OCI-LY3 (cell line): Measurements from ENCODE around the gene EBPL.

Experiments
- H2AFZ ChIP-seq: fragments of 200-600, 300-600 bp; shearing (Covaris generic); 2 replicates; pipeline ENCODE4 v1.6.0; 2014; ENCODE audit warnings: antibody characterized with exemption, low read depth, low read length
- H3K27ac ChIP-seq: fragments of 200-600, 300-600 bp; sonication (generic); 2 replicates; pipeline ENCODE4 v1.5.1; 2014; ENCODE audit warnings: mild to moderate bottlenecking, low read length, moderate library complexity, mixed read lengths
- H3K27me3 ChIP-seq: fragments of 200-600, 300-600 bp; sonication (generic); 2 replicates; pipeline ENCODE4 v1.6.1; 2014; ENCODE audit warnings: low read depth, low read length, mixed read lengths
- H3K36me3 ChIP-seq: fragments of 200-600, 300-600 bp; sonication (generic); replicated peaks from 2 replicates; pipeline ENCODE3; 2014; ENCODE audit warnings: low read depth, low read length, mixed read lengths
- H3K4me1 ChIP-seq: fragments of 300-600, 200-600 bp; sonication (generic); 2 replicates; pipeline ENCODE4 v1.6.1; 2014; ENCODE audit warnings: low read length, mixed read lengths
- H3K4me2 ChIP-seq: fragments of 200-600, 300-600 bp; sonication (generic); 2 replicates; pipeline ENCODE4 v1.6.1; 2014; ENCODE audit warnings: low read length, mixed read lengths
- H3K4me3 ChIP-seq: fragments of 300-600, 200-600 bp; sonication (generic); 2 replicates; pipeline ENCODE4 v1.5.1; 2014; ENCODE audit warnings: antibody characterized with exemption, mild to moderate bottlenecking, low read length, moderate library complexity
- H3K79me2 ChIP-seq: fragments of 300-600, 200-600 bp; shearing (Covaris generic); 2 replicates; pipeline ENCODE4 v1.6.1; 2014; ENCODE audit warnings: mild to moderate bottlenecking, low read length, mixed read lengths
- H3K9ac ChIP-seq: fragments of 300-600, 200-600 bp; shearing (Covaris generic); 2 replicates; pipeline ENCODE4 v1.6.0; 2014; ENCODE audit warnings: mild to moderate bottlenecking, low read length, moderate library complexity
- H3K9me3 ChIP-seq: fragments of 200-600, 300-600 bp; shearing (Covaris generic); 2 replicates; pipeline ENCODE4 v1.6.1; 2014; ENCODE audit warnings: low read length, mixed read lengths; ENCODE audit not compliant: insufficient read depth
- H4K20me1 ChIP-seq: fragments of 200-600, 300-600 bp; sonication (generic); 2 replicates; pipeline ENCODE4 v1.6.1; 2016; ENCODE audit warnings: low read length, mixed read lengths; ENCODE audit not compliant: insufficient read depth
- EZH2phosphoT487 ChIP-seq: fragments of 200-600 bp; shearing (Covaris generic); IDR thresholded peaks from 2 replicates; pipeline ENCODE4 v1.6.1; 2018; ENCODE audit warnings: antibody characterized with exemption, mixed run types, low read depth
- TF ChIP-seq, protein P1 (sequence below): fragments of 200-600, 300-600 bp; sonication (generic); IDR thresholded peaks from 2 replicates; pipeline ENCODE4 v1.5.1; 2014; ENCODE audit warnings: antibody characterized with exemption, low read length, low read depth

The EBPL gene

GRCh38 chr13:49667773-49668172, 23.5 kb downstream of the EBPL start:
- no peak for TF ChIP-seq EZH2phosphoT487
- TF ChIP-seq, protein P1, sequence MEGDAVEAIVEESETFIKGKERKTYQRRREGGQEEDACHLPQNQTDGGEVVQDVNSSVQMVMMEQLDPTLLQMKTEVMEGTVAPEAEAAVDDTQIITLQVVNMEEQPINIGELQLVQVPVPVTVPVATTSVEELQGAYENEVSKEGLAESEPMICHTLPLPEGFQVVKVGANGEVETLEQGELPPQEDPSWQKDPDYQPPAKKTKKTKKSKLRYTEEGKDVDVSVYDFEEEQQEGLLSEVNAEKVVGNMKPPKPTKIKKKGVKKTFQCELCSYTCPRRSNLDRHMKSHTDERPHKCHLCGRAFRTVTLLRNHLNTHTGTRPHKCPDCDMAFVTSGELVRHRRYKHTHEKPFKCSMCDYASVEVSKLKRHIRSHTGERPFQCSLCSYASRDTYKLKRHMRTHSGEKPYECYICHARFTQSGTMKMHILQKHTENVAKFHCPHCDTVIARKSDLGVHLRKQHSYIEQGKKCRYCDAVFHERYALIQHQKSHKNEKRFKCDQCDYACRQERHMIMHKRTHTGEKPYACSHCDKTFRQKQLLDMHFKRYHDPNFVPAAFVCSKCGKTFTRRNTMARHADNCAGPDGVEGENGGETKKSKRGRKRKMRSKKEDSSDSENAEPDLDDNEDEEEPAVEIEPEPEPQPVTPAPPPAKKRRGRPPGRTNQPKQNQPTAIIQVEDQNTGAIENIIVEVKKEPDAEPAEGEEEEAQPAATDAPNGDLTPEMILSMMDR: no peak
- Histone ChIP-seq H3K4me3 (no peak overlapping the region), H4K20me1 (no peaks in the 10 kb centered on the region; the same call in 1 of the 2 replicates), H3K4me1 (no peaks in the 10 kb centered on the region), H3K27ac (no peak overlapping the region), H3K27me3 (no peaks in the 10 kb centered on the region), H3K79me2 (peaks cover 3% of the 10 kb centered on the region; the same call in 1 of the 2 replicates), H3K4me2 (no peak overlapping the region), H3K36me3 (peaks cover 20% of the 10 kb centered on the region), H3K9me3 (no peaks in the 10 kb centered on the region), H2AFZ (no peak overlapping the region), H3K9ac (no peak overlapping the region)

DNA sequence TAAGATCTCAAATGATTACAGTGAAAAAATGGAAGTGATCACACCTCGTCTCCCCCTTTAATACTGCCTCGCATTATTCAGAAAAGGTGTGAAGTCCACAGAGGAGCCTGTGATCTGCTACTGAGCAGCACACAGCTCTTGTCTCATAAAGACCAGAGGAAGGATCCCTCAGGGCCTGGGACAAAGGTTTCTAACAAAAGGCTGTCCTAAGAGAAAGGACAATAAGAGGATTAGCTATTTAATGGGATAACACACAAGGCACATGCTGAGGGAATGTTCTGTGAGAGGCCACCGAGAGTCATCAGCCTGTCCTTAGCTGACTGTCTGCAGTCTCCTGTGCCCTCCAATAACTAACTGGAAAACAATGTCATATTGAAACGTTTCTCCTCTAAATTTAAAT, 26.7 kb downstream of the EBPL start:
- Histone ChIP-seq H3K4me3 (no peak overlapping the region), H3K4me1 (no peaks in the 10 kb centered on the region), H3K27me3 (no peaks in the 10 kb centered on the region), H3K36me3 (peaks cover 29% of the 10 kb centered on the region), H4K20me1 (no peaks in the 10 kb centered on the region), H2AFZ (no peak overlapping the region), H3K4me2 (no peak overlapping the region), H3K9me3 (no peaks in the 10 kb centered on the region), H3K27ac (no peak overlapping the region), H3K79me2 (0 out of 2 replicates have a peak, but pooled peaks cover under 1% of the 10 kb centered on the region), H3K9ac (no peak overlapping the region)
- TF ChIP-seq EZH2phosphoT487: no peak
- TF ChIP-seq, protein P1: no peak

- H3K79me2 ChIP-seq: no peaks in the 10 kb centered on the region
- no peaks in the 10 kb centered on the region for H3K9me3 ChIP-seq
- no peaks in the 10 kb centered on the region for H3K27me3 ChIP-seq
- no peak overlapping the region for H3K4me3 ChIP-seq
- H3K4me2 ChIP-seq: no peak overlapping the region
- no peaks in the 10 kb centered on the region for H3K4me1 ChIP-seq
- H3K36me3 ChIP-seq: peaks cover 14% of the 10 kb centered on the region
- TF ChIP-seq, protein P1: no peak
- TF ChIP-seq EZH2phosphoT487: no peak
- no peak overlapping the region for H3K27ac ChIP-seq
- H3K9ac ChIP-seq: no peak overlapping the region
- no peaks in the 10 kb centered on the region for H4K20me1 ChIP-seq
- no peak overlapping the region for H2AFZ ChIP-seq
Measured at GRCh38 chr13:49657241-49657641, 34.0 kb downstream of the EBPL start.

DNA sequence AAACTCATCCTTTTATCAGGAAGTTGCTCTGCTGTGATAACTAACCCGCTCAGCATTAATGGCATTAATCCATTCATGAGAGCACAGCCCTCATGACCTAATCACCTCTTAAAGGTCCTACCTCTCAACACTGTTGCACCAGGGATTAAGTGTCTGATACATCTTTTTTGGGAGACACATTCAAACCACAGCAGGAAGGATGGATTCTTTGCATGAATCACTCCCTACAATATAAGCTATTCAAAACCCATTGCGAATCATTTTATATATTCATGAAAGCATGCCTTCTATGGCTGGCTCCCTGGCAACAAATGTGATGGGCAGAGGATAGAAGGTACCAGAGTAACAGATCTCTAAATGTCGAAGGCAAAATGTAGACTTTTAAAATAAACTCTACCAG, 35.4 kb downstream of the EBPL start:
- Histone ChIP-seq H3K9me3 (no peaks in the 10 kb centered on the region), H3K4me1 (no peaks in the 10 kb centered on the region), H3K36me3 (peaks cover 9% of the 10 kb centered on the region), H3K9ac (no peak overlapping the region), H3K27me3 (no peaks in the 10 kb centered on the region), H4K20me1 (no peaks in the 10 kb centered on the region), H3K79me2 (no peaks in the 10 kb centered on the region), H3K4me3 (no peak overlapping the region), H3K27ac (no peak overlapping the region), H3K4me2 (no peak overlapping the region), H2AFZ (no peak overlapping the region)
- TF ChIP-seq EZH2phosphoT487: no peak
- TF ChIP-seq, protein P1: no peak
